Suprapubic skin (tissue), 4 donors: ENCODE data around the gene NKAIN1. TPM values are rescaled to one million over a fixed set of nuclear protein-coding genes. Genes with fewer than 3 reads are reported as not detected.

ENCODE experiments used
- DNase-seq, 2 donors: peaks; one replicate each; pipeline ENCODE4 v3.0.0-alpha.2; 2019; ENCODE audit warnings: low spot score in 2 of 2
- H3K27ac ChIP-seq: fragments of 200-600 bp; sonication (generic); one replicate; pipeline ENCODE4 v1.5.1; 2019
- H3K27me3 ChIP-seq: fragments of 200-600 bp; sonication (generic); one replicate; pipeline ENCODE4 v1.5.1; 2019
- H3K36me3 ChIP-seq: fragments of 200-600 bp; sonication (generic); one replicate; pipeline ENCODE4 v1.5.1; 2019
- H3K4me1 ChIP-seq: fragments of 200-600 bp; sonication (generic); one replicate; pipeline ENCODE4 v1.5.1; 2019
- H3K4me3 ChIP-seq: fragments of 200-600 bp; sonication (generic); one replicate; pipeline ENCODE4 v1.5.1; 2019; ENCODE audit warnings: mild to moderate bottlenecking
- H3K9me3 ChIP-seq: fragments of 200-600 bp; sonication (generic); one replicate; pipeline ENCODE4 v1.5.1; 2019
- CTCF ChIP-seq, 2 donors: fragments of 200-600 bp in 1 of 2; fragments of 450-650 bp in 1 of 2; sonication (generic) in 1 of 2; IDR thresholded peaks; one replicate each; pipeline ENCODE4 v1.5.1; 2016 to 2019; ENCODE audit warnings: antibody characterized with exemption in 2 of 2, mild to moderate bottlenecking in 1 of 2, moderate library complexity in 1 of 2
- EP300 ChIP-seq: sonication (generic); formaldehyde crosslinking; IDR thresholded peaks from one replicate; pipeline ENCODE4 v1.6.1; 2017; ENCODE audit warnings: antibody characterized with exemption
- POLR2A ChIP-seq, 2 donors: fragments of 450-650 bp; IDR thresholded peaks; one replicate each; pipeline ENCODE4 v1.6.1; 2017; ENCODE audit warnings: antibody characterized with exemption in 2 of 2, mild to moderate bottlenecking in 2 of 2, moderate library complexity in 2 of 2
- POLR2AphosphoS5 ChIP-seq, 3 donors: sonication (generic); formaldehyde crosslinking; IDR thresholded peaks; one replicate each; pipeline ENCODE4 v1.6.1; 2017; ENCODE audit warnings: antibody characterized with exemption in 3 of 3
- WGBS: methylation state at CpG from one replicate; pipeline ENCODE4 v1.1.5; 2018; 5-methylcytosine and 5-hydroxymethylcytosine counted together
- total RNA-seq, 4 donors: library from RNA; depleted of rRNA; stranded (reverse); fragments of >200 nt; gene quantifications; one replicate each; pipeline ENCODE4 v1.1.0, GENCODE V29; 2016

The NKAIN1 gene
- total RNA-seq, 4 donors from 2014 or later: 0.64 to 2.5 (median 1.5) TPM

DNA sequence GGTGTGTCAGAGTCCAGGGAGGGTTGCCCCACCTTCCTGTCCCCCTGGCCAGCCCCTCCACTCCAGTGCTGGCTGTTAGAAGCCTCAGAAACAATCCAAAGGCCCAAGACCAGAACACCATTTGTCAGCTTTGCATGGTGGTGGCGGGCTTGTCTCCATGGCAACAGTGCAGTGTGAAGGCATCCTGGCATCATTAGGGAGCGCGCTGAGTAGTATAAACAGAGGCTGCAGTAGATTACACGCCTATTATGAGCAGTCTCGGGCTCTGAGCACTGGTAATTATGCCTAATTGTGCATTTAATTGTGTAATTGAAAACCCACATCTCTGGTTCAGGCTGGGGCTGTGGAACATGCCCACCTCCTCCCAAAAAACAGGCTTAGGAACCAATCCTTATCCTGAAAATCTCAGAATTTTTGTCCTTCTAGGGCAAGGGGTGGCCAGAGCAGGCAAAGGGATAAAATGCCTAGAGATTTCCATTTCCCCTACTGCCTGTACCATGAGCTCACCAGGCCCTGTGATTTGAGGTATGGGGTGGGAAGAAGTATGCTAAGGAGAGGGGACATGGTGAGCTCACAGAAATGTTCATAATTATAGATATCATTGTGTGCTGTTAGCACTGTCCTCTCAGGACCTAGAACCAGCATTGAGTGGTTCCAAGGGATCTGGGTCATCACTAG is 11.7 kb downstream of the NKAIN1 start:
- Histone ChIP-seq H3K36me3 (no peaks in the 10 kb centered on the region), H3K27me3 (no peaks in the 10 kb centered on the region), H3K4me3 (no peak overlapping the region), H3K4me1 (peaks cover 2% of the 10 kb centered on the region), H3K27ac (no peak overlapping the region), H3K9me3 (no peaks in the 10 kb centered on the region)
- TF ChIP-seq CTCF (IDR thresholded peaks at IDR 0.05): no peak
- TF ChIP-seq EP300: no peak
- TF ChIP-seq POLR2AphosphoS5 (IDR thresholded peaks at IDR 0.05): no peak
- TF ChIP-seq POLR2A (IDR thresholded peaks at IDR 0.05): no peak
- WGBS: 85% methylated on average over 5 of the region's 5 CpGs
- DNase-seq: no peak

- Histone ChIP-seq H3K4me1 (peaks cover 2% of the 10 kb centered on the region), H3K27ac (no peak overlapping the region), H3K36me3 (no peaks in the 10 kb centered on the region), H3K9me3 (no peaks in the 10 kb centered on the region), H3K4me3 (no peak overlapping the region), H3K27me3 (peaks cover 2% of the 10 kb centered on the region)
- DNase-seq: no peak
- 31% methylated on average over 9 of the region's 9 CpGs for WGBS
- no peak for TF ChIP-seq CTCF (IDR thresholded peaks at IDR 0.05)
- no peak for TF ChIP-seq POLR2AphosphoS5 (IDR thresholded peaks at IDR 0.05)
- TF ChIP-seq EP300: no peak
- no peak for TF ChIP-seq POLR2A (IDR thresholded peaks at IDR 0.05)
Measured at GRCh38 chr1:31224068-31224467, 15.6 kb downstream of the NKAIN1 start.

DNA sequence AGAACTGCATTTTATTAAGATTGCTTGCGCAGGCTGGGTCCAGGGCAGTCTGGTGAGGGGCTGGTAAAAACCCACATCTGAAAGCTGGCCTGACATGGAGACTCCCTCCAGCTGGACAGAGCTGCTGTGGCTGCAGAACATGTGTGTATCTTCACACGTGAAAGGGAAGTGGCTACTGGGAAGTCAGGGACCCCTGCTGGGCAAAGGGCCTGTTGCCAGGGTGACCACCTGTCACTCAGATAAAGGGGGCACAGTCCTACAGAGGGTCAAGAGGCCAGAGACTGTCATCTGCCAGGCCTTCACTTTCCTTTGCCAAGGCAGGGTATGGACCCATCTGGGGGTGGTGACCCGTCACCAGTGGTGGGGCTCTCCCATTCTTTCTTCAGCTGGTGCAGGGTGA is 17.5 kb downstream of the NKAIN1 start:
- Histone ChIP-seq H3K27ac (no peak overlapping the region), H3K9me3 (no peaks in the 10 kb centered on the region), H3K27me3 (peaks cover 2% of the 10 kb centered on the region), H3K4me1 (peaks cover 2% of the 10 kb centered on the region), H3K4me3 (no peak overlapping the region), H3K36me3 (no peaks in the 10 kb centered on the region)
- TF ChIP-seq EP300: no peak
- no peak for TF ChIP-seq POLR2AphosphoS5 (IDR thresholded peaks at IDR 0.05)
- no peak for TF ChIP-seq CTCF (IDR thresholded peaks at IDR 0.05)
- TF ChIP-seq POLR2A (IDR thresholded peaks at IDR 0.05): no peak
- no peak for DNase-seq
- 100% methylated on average over 2 of the region's 3 CpGs for WGBS

GRCh38 chr1:31221072-31221471 is 18.6 kb downstream of the NKAIN1 start:
- DNase-seq: no peak
- Histone ChIP-seq H3K27ac (no peak overlapping the region), H3K9me3 (no peaks in the 10 kb centered on the region), H3K36me3 (no peaks in the 10 kb centered on the region), H3K4me3 (no peak overlapping the region), H3K27me3 (peaks cover 2% of the 10 kb centered on the region), H3K4me1 (peaks cover 7% of the 10 kb centered on the region)
- WGBS: 77% methylated on average over 6 of the region's 6 CpGs
- no peak for TF ChIP-seq POLR2A (IDR thresholded peaks at IDR 0.05)
- TF ChIP-seq POLR2AphosphoS5 (IDR thresholded peaks at IDR 0.05): no peak
- TF ChIP-seq CTCF (IDR thresholded peaks at IDR 0.05): no peak
- TF ChIP-seq EP300: no peak

GRCh38 chr1:31219489-31219888 is 20.2 kb downstream of the NKAIN1 start:
- WGBS: 95% methylated on average over 6 of the region's 6 CpGs
- no peaks in the 10 kb centered on the region for H3K36me3 ChIP-seq
- no peak overlapping the region for H3K4me3 ChIP-seq
- H3K27me3 ChIP-seq: peaks cover 8% of the 10 kb centered on the region
- no peak overlapping the region for H3K27ac ChIP-seq
- TF ChIP-seq CTCF (IDR thresholded peaks at IDR 0.05) (no peak), EP300 (no peak), POLR2A (IDR thresholded peaks at IDR 0.05) (no peak), POLR2AphosphoS5 (IDR thresholded peaks at IDR 0.05) (no peak)
- no peaks in the 10 kb centered on the region for H3K9me3 ChIP-seq
- no peak for DNase-seq
- H3K4me1 ChIP-seq: peaks cover 13% of the 10 kb centered on the region
